GM13977 (cell line): ENCODE measurements around the gene NDUFA5.
"Not testable (repeated sequence)": the region's sequence is repeated elsewhere in the genome, so short reads cannot be mapped to it uniquely, and the experiment has no call there.

Experiments
- DNase-seq: peaks from one replicate; pipeline ENCODE4 v3.0.0; 2012; ENCODE audit warnings: low spot score
- CTCF ChIP-seq: IDR thresholded peaks from 2 replicates; pipeline ENCODE4 v1.5.1; 2012; ENCODE audit warnings: mild to moderate bottlenecking, control low read depth; ENCODE audit not compliant: insufficient read depth; ENCODE audit errors: extremely low read depth, missing control alignments
- in situ Hi-C: fragments of 300-500 bp; cut with MboI; formaldehyde crosslinking; loops from one replicate; pipeline ENCODE4 v1.12.0; 2022; ENCODE audit warnings: low sequenced_read_pairs, low pct_unique_long_range_greater_than_20kb, mixed read lengths, inconsistent platforms; ENCODE audit not compliant: unreplicated experiment

NDUFA5 gene

DNA sequence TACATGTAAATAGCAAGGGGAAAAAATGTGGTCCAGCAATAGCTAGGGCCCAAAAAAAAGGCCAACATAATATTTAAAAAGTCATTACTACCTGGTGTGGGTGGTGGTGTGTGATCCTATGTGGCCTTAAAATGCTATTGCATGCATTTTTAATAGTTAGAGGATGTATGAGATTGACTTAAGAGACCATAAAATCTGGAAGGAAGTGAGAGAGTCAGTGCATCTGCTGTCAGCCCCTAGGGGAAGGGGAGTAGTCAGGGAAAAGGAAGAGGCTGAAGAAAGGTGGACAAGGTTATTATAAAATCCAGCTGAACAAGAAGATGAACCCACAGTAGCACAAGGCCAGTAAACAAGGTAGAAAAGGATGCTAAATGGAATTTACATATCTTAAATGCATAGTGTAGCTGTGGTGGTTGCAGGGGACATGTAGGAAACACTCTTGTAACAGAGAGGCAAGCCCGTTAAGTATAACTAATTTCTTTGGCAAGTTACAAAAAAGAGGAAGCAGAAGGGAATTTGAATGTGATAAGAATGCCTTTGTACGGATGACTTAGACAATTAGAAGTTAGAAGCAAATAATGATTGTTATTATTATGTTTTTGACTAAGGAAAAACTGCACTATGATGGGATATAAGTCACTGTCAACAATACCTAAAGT, 11.9 kb upstream of the NDUFA5 start:
- in situ Hi-C loops: no loop called here
- TF ChIP-seq CTCF: no peak
- no peak for DNase-seq

- no peak for TF ChIP-seq CTCF
- in situ Hi-C loops: no loop called here
- no peak for DNase-seq
Measured at GRCh38 chr7:123562121-123562520, 4.5 kb upstream of the NDUFA5 start.

- no peak for TF ChIP-seq CTCF
- in situ Hi-C loops: no loop called here
- DNase-seq: no peak
Measured at GRCh38 chr7:123558289-123558874, 764 bp upstream of the NDUFA5 start.

DNA sequence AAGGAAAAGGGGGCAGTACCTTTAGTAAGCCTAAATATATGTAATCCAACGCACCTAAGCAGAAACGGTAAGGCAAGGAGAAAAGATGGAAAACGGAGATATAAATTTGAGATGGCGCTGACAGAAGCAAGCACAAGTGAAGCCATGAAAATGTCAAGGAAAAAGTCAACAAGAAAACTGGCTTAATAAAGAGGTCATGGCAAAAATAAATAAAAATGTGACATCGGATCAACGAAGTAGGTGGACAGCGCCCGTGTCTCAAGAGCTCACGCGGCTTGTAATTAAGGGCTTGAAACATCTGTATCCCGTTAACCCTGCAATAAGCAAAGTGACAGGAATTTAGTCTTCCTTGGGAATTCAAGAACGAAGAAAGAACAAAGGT, 611 bp downstream of the NDUFA5 start:
- in situ Hi-C loops: no loop called here
- no peak for DNase-seq
- TF ChIP-seq CTCF: no peak

- in situ Hi-C loops: no loop called here
- no peak for TF ChIP-seq CTCF
- no peak for DNase-seq
Measured at GRCh38 chr7:123555484-123555883, 2.1 kb downstream of the NDUFA5 start.

GRCh38 chr7:123553159-123553558, 4.5 kb downstream of the NDUFA5 start:
- no peak for TF ChIP-seq CTCF
- in situ Hi-C loops: no loop called here
- DNase-seq: no peak

DNA sequence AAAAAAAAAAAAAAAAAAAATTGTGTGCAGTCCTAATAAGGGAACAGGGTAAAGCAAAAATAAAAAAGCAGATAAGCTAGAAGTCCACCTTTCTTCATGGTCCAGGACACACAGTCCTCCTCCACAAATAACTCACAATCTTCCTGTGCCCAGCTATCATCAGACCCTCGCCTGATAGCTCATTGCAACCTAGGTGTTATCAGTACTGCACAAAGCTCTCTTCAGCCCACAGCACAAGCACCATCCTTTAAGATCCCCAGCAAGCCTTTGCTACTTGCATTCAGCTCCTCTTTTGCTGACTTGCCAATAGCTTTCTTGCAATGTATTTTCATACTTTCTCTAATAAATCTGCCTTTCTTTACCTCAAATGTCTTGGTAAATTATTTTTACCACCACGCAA, 5.0 kb downstream of the NDUFA5 start:
- DNase-seq: no peak
- no peak for TF ChIP-seq CTCF
- in situ Hi-C loops: no loop called here

DNA sequence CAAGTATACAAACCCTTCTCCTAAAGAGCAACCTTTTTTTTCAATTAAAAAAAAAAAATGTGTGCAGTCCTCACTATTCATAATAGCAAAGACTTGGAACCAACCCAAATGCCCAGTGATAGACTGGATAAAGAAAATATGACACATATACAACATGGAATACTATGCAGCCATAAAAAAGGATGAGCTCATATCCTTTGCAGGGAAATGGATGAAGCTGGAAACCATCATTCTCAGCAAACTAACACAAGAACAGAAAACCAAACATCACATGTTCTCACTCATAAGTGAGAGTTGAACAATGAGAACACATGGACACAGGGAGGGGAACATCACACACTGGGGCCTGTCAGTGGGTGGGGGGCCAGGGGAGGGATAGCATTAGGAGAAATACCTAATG, 5.5 kb downstream of the NDUFA5 start:
- DNase-seq, in situ Hi-C loops: not testable (repeated sequence)
